BLaER1 (cell line): ENCODE measurements around the gene GARIN5A.

Experiments used
- H3K27ac ChIP-seq: shearing (Covaris generic); formaldehyde crosslinking; 2 replicates; pipeline ENCODE4 v1.8.1; 2022
- H3K27me3 ChIP-seq: shearing (Covaris generic); formaldehyde crosslinking; 2 replicates; pipeline ENCODE4 v1.8.1; 2022
- H3K36me3 ChIP-seq: shearing (Covaris generic); formaldehyde crosslinking; 2 replicates; pipeline ENCODE4 v1.8.1; 2022
- H3K4me1 ChIP-seq: shearing (Covaris generic); formaldehyde crosslinking; 2 replicates; pipeline ENCODE4 v1.8.1; 2022
- H3K4me2 ChIP-seq: shearing (Covaris generic); formaldehyde crosslinking; 2 replicates; pipeline ENCODE4 v1.8.1; 2022
- H3K4me3 ChIP-seq: shearing (Covaris generic); formaldehyde crosslinking; 2 replicates; pipeline ENCODE4 v1.8.1; 2022
- H3K9ac ChIP-seq: shearing (Covaris generic); formaldehyde crosslinking; 2 replicates; pipeline ENCODE4 v1.8.1; 2022
- H3K9me3 ChIP-seq: shearing (Covaris generic); formaldehyde crosslinking; 2 replicates; pipeline ENCODE4 v1.8.1; 2022
- H4K20me1 ChIP-seq: shearing (Covaris generic); formaldehyde crosslinking; 2 replicates; pipeline ENCODE4 v1.8.1; 2022
- Cebpa-rat ChIP-seq: shearing (Covaris generic); IDR thresholded peaks from 2 replicates; pipeline ENCODE4 v1.8.1; 2022

Gene GARIN5A

GRCh38 chr19:50465986-50466705 is 10.5 kb downstream of the GARIN5A start:
- H3K27me3 ChIP-seq: no peaks in the 10 kb centered on the region
- H3K4me1 ChIP-seq: peaks cover 13% of the 10 kb centered on the region
- no peaks in the 10 kb centered on the region for H3K9me3 ChIP-seq
- no peaks in the 10 kb centered on the region for H4K20me1 ChIP-seq
- no peak overlapping the region for H3K9ac ChIP-seq
- TF ChIP-seq Cebpa-rat: no peak
- H3K27ac ChIP-seq: no peak overlapping the region
- no peak overlapping the region for H3K4me2 ChIP-seq
- H3K4me3 ChIP-seq: no peak overlapping the region
- no peaks in the 10 kb centered on the region for H3K36me3 ChIP-seq

- Histone ChIP-seq H3K4me3 (no peak overlapping the region), H3K27ac (no peak overlapping the region), H3K4me2 (no peak overlapping the region), H3K36me3 (no peaks in the 10 kb centered on the region), H3K9me3 (no peaks in the 10 kb centered on the region), H3K9ac (no peak overlapping the region), H4K20me1 (no peaks in the 10 kb centered on the region), H3K27me3 (no peaks in the 10 kb centered on the region), H3K4me1 (peaks cover 24% of the 10 kb centered on the region)
- TF ChIP-seq Cebpa-rat: no peak
These were observed 11.6 kb downstream of the GARIN5A start for GRCh38 chr19:50465000-50465399.

GRCh38 chr19:50464348-50464747 is 12.3 kb downstream of the GARIN5A start:
- Histone ChIP-seq H3K9ac (no peak overlapping the region), H3K9me3 (no peaks in the 10 kb centered on the region)

GRCh38 chr19:50462970-50463369 is 13.7 kb downstream of the GARIN5A start:
- Histone ChIP-seq H3K4me2 (no peak overlapping the region), H3K27me3 (no peaks in the 10 kb centered on the region), H3K9ac (no peak overlapping the region), H3K9me3 (no peaks in the 10 kb centered on the region), H3K4me1 (peaks cover 29% of the 10 kb centered on the region), H4K20me1 (no peaks in the 10 kb centered on the region), H3K27ac (no peak overlapping the region), H3K36me3 (no peaks in the 10 kb centered on the region), H3K4me3 (no peak overlapping the region)
- TF ChIP-seq Cebpa-rat: no peak

More at GRCh38 chr19:50464348-50464747, 12.3 kb downstream of the GARIN5A start:
- Histone ChIP-seq H3K36me3 (no peaks in the 10 kb centered on the region), H3K4me3 (no peak overlapping the region), H3K4me2 (no peak overlapping the region), H3K4me1 (peaks cover 29% of the 10 kb centered on the region), H4K20me1 (no peaks in the 10 kb centered on the region), H3K27ac (no peak overlapping the region), H3K27me3 (no peaks in the 10 kb centered on the region)
- no peak for TF ChIP-seq Cebpa-rat

- H3K4me2 ChIP-seq: peak overlapping the region; percentile 74
These were observed 15.4 kb downstream of the GARIN5A start for GRCh38 chr19:50461066-50461875.

GRCh38 chr19:50460161-50460765 is 16.4 kb downstream of the GARIN5A start:
- TF ChIP-seq Cebpa-rat: no peak
- Histone ChIP-seq H3K9me3 (no peaks in the 10 kb centered on the region), H3K36me3 (no peaks in the 10 kb centered on the region), H3K4me1 (peaks cover 24% of the 10 kb centered on the region), H3K4me2 (peak overlapping the region; percentile 74), H3K27me3 (no peaks in the 10 kb centered on the region), H3K9ac (peak overlapping the region; percentile 47; the same call in 1 of the 2 replicates), H4K20me1 (no peaks in the 10 kb centered on the region), H3K27ac (peak overlapping the region; percentile 77), H3K4me3 (peak overlapping the region; percentile 6; the same call in 1 of the 2 replicates)

More at GRCh38 chr19:50461066-50461875, 15.4 kb downstream of the GARIN5A start:
- Histone ChIP-seq H3K36me3 (no peaks in the 10 kb centered on the region), H3K9ac (peak overlapping the region; percentile 3; the same call in 1 of the 2 replicates), H4K20me1 (no peaks in the 10 kb centered on the region), H3K27me3 (no peaks in the 10 kb centered on the region), H3K4me3 (no peak overlapping the region), H3K9me3 (no peaks in the 10 kb centered on the region), H3K4me1 (peaks cover 24% of the 10 kb centered on the region), H3K27ac (peak overlapping the region; percentile 77)
- TF ChIP-seq Cebpa-rat: no peak

GRCh38 chr19:50459638-50460037 is 17.0 kb downstream of the GARIN5A start:
- Histone ChIP-seq H3K4me2 (peak overlapping the region; percentile 74), H3K27me3 (no peaks in the 10 kb centered on the region), H4K20me1 (no peaks in the 10 kb centered on the region), H3K36me3 (no peaks in the 10 kb centered on the region), H3K27ac (peak overlapping the region; percentile 77), H3K4me3 (no peak overlapping the region), H3K4me1 (peaks cover 24% of the 10 kb centered on the region), H3K9ac (no peak overlapping the region), H3K9me3 (no peaks in the 10 kb centered on the region)
- TF ChIP-seq Cebpa-rat: no peak

- Histone ChIP-seq H4K20me1 (no peaks in the 10 kb centered on the region), H3K9me3 (no peaks in the 10 kb centered on the region), H3K4me3 (no peak overlapping the region), H3K9ac (no peak overlapping the region), H3K4me2 (no peak overlapping the region), H3K4me1 (peaks cover 24% of the 10 kb centered on the region), H3K36me3 (no peaks in the 10 kb centered on the region), H3K27me3 (no peaks in the 10 kb centered on the region), H3K27ac (no peak overlapping the region)
- TF ChIP-seq Cebpa-rat: no peak
These were observed 17.6 kb downstream of the GARIN5A start for GRCh38 chr19:50459067-50459456.

- TF ChIP-seq Cebpa-rat: no peak
- Histone ChIP-seq H3K9ac (no peak overlapping the region), H3K4me2 (no peak overlapping the region), H3K4me1 (peaks cover 24% of the 10 kb centered on the region), H3K27ac (no peak overlapping the region), H3K27me3 (no peaks in the 10 kb centered on the region), H3K36me3 (no peaks in the 10 kb centered on the region), H4K20me1 (no peaks in the 10 kb centered on the region), H3K4me3 (no peak overlapping the region), H3K9me3 (no peaks in the 10 kb centered on the region)
These were observed 18.1 kb downstream of the GARIN5A start for GRCh38 chr19:50458396-50459066.
